Upper lobe of left lung (tissue), 6 donors: ENCODE measurements around the gene HMCES. TPM values are rescaled to one million over a fixed set of nuclear protein-coding genes. Genes with fewer than 3 reads are reported as not detected.

Experiments used
- ATAC-seq, 2 donors: fragments of 200-7000 bp; cut with Tn5 transposase; one replicate each; pipeline ENCODE4 v1.9.1; 2022; ENCODE audit warnings: mild to moderate bottlenecking in 2 of 2, moderate library complexity in 2 of 2; ENCODE audit not compliant: low FRiP score in 2 of 2
- DNase-seq, 2 donors: peaks; one replicate each; pipeline ENCODE4 v3.0.0-alpha.2; 2019 to 2020
- H3K27ac ChIP-seq, 4 donors: fragments of 200-600 bp; sonication (generic); one replicate each; pipeline ENCODE4 v1.5.1; 2016 to 2019
- H3K27me3 ChIP-seq, 4 donors: fragments of 200-600 bp; sonication (generic); one replicate each; pipeline ENCODE4 v1.5.1; 2017 to 2019
- H3K36me3 ChIP-seq, 4 donors: fragments of 200-600 bp; sonication (generic); one replicate each; pipeline ENCODE4 v1.5.1; 2016 to 2019
- H3K4me1 ChIP-seq, 4 donors: fragments of 200-600 bp; sonication (generic); one replicate each; pipeline ENCODE4 v1.5.1; 2018 to 2019
- H3K4me3 ChIP-seq, 4 donors: fragments of 200-600 bp; sonication (generic); one replicate each; pipeline ENCODE4 v1.5.1; 2017 to 2019; ENCODE audit warnings: mild to moderate bottlenecking in 2 of 4, moderate library complexity in 1 of 4
- H3K9me3 ChIP-seq, 4 donors: fragments of 200-600 bp; sonication (generic); one replicate each; pipeline ENCODE4 v1.5.1; 2018 to 2019
- CTCF ChIP-seq, 6 experiments: fragments of 450-650 bp in 4 of 6; fragments of 200-600 bp in 2 of 6; sonication (generic) in 2 of 6; IDR thresholded peaks; one replicate each; pipeline ENCODE4 v1.5.1; 2016 to 2019; ENCODE audit warnings: antibody characterized with exemption in 6 of 6
- EP300 ChIP-seq, 4 donors: sonication (generic); formaldehyde crosslinking; IDR thresholded peaks; one replicate each; pipeline ENCODE4 v1.5.1; 2017; ENCODE audit warnings: antibody characterized with exemption in 4 of 4, control low read depth in 2 of 4
- POLR2A ChIP-seq, 4 donors: fragments of 450-650 bp; IDR thresholded peaks; one replicate each; pipeline ENCODE4 v1.5.1; 2016 to 2017; ENCODE audit warnings: antibody characterized with exemption in 4 of 4, mild to moderate bottlenecking in 2 of 4
- POLR2AphosphoS5 ChIP-seq, 2 donors: sonication (generic); formaldehyde crosslinking; IDR thresholded peaks; one replicate each; pipeline ENCODE4 v1.5.1; 2017; ENCODE audit warnings: antibody characterized with exemption in 2 of 2
- WGBS, 2 donors: methylation state at CpG; one replicate each; pipeline ENCODE4 v1.1.5; 2017 to 2018; 5-methylcytosine and 5-hydroxymethylcytosine counted together
- total RNA-seq, 6 donors: library from RNA; depleted of rRNA in 4 of 6; stranded (reverse); fragments of >200 nt in 4 of 6; gene quantifications; one replicate each; pipeline versions ENCODE4 v1.1.0 to v1.2.1, GENCODE V29; 2016 to 2021
- donor health status: DM: no; HTN: no; CAD: no; lungs with moderate emphysema.
- donor health status: DM: no; HTN: yes; CAD: no; lungs with severe emphysema.

The HMCES gene
- total RNA-seq, 6 donors from 2014 or later: 27.0 to 38.0 (median 31.1) TPM

GRCh38 chr3:129280183-129280582 lies 1.5 kb downstream of the HMCES start:
- Histone ChIP-seq H3K4me3 (peak overlapping the region in 3 of 4 donors; percentile 74 to 81 (median 77)), H3K27ac (peak overlapping the region in 2 of 4 donors; percentile 94 to 95)
- no peak for DNase-seq

GRCh38 chr3:129281726-129282125 lies 3.1 kb downstream of the HMCES start:
- no peak for ATAC-seq
- H3K9me3 ChIP-seq: no peaks in the 10 kb centered on the region
- no peak overlapping the region for H3K4me3 ChIP-seq
- no peaks in the 10 kb centered on the region for H3K27me3 ChIP-seq
- no peak overlapping the region for H3K27ac ChIP-seq
- H3K36me3 ChIP-seq: peaks cover 0 to 20% (median 4%) of the 10 kb centered on the region in 4 donors
- peaks cover 21 to 29% (median 24%) of the 10 kb centered on the region in 4 donors for H3K4me1 ChIP-seq
- 79 to 80% methylated on average over 5 of the region's 5 CpGs for WGBS, 2 donors
- TF ChIP-seq EP300 (IDR thresholded peaks at IDR 0.05) (no peak), POLR2A (IDR thresholded peaks at IDR 0.05) (no peak), CTCF (IDR thresholded peaks at IDR 0.05) (no peak), POLR2AphosphoS5 (IDR thresholded peaks at IDR 0.05) (no peak)
- DNase-seq: no peak

More at GRCh38 chr3:129280183-129280582, 1.5 kb downstream of the HMCES start:
- H3K9me3 ChIP-seq: no peaks in the 10 kb centered on the region
- WGBS, 2 donors: 90% methylated on average over 2 of the region's 2 CpGs
- peaks cover 21 to 29% (median 24%) of the 10 kb centered on the region in 4 donors for H3K4me1 ChIP-seq
- TF ChIP-seq POLR2A (IDR thresholded peaks at IDR 0.05) (no peak), POLR2AphosphoS5 (IDR thresholded peaks at IDR 0.05) (no peak), EP300 (IDR thresholded peaks at IDR 0.05) (no peak), CTCF (IDR thresholded peaks at IDR 0.05) (no peak)
- H3K36me3 ChIP-seq: peaks cover 4 to 35% (median 12%) of the 10 kb centered on the region in 4 donors
- no peak for ATAC-seq
- no peaks in the 10 kb centered on the region for H3K27me3 ChIP-seq

GRCh38 chr3:129282727-129283327 lies 4.2 kb downstream of the HMCES start:
- ATAC-seq: no peak
- WGBS, 2 donors: 61 to 66% methylated on average over 6 of the region's 6 CpGs
- no peaks in the 10 kb centered on the region for H3K27me3 ChIP-seq
- DNase-seq: no peak
- H3K36me3 ChIP-seq: peaks cover 0 to 15% (median 3%) of the 10 kb centered on the region in 4 donors
- no peak overlapping the region for H3K27ac ChIP-seq
- no peaks in the 10 kb centered on the region for H3K9me3 ChIP-seq
- TF ChIP-seq CTCF (IDR thresholded peaks at IDR 0.05): no peak
- TF ChIP-seq POLR2AphosphoS5 (IDR thresholded peaks at IDR 0.05): no peak
- TF ChIP-seq POLR2A (IDR thresholded peaks at IDR 0.05): no peak
- no peak for TF ChIP-seq EP300 (IDR thresholded peaks at IDR 0.05)
- H3K4me1 ChIP-seq: peaks cover 18 to 26% (median 19%) of the 10 kb centered on the region in 4 donors
- no peak overlapping the region for H3K4me3 ChIP-seq

GRCh38 chr3:129286081-129286480 lies 7.4 kb downstream of the HMCES start:
- 94 to 97% methylated on average over 2 of the region's 2 CpGs for WGBS, 2 donors
- no peak overlapping the region for H3K4me3 ChIP-seq
- peaks cover 0 to 5% (median 3%) of the 10 kb centered on the region in 4 donors for H3K4me1 ChIP-seq
- no peaks in the 10 kb centered on the region for H3K9me3 ChIP-seq
- no peak for ATAC-seq
- no peak overlapping the region for H3K27ac ChIP-seq
- DNase-seq: no peak
- TF ChIP-seq POLR2A (IDR thresholded peaks at IDR 0.05) (no peak), CTCF (IDR thresholded peaks at IDR 0.05) (no peak), EP300 (IDR thresholded peaks at IDR 0.05) (no peak), POLR2AphosphoS5 (IDR thresholded peaks at IDR 0.05) (no peak)
- H3K36me3 ChIP-seq: peaks cover 7 to 35% (median 20%) of the 10 kb centered on the region in 4 donors
- no peaks in the 10 kb centered on the region for H3K27me3 ChIP-seq

GRCh38 chr3:129288446-129288845 lies 9.8 kb downstream of the HMCES start:
- Histone ChIP-seq H3K9me3 (no peaks in the 10 kb centered on the region), H3K36me3 (peaks cover 8 to 55% (median 30%) of the 10 kb centered on the region in 4 donors), H3K4me1 (no peaks in the 10 kb centered on the region), H3K27me3 (no peaks in the 10 kb centered on the region), H3K4me3 (no peak overlapping the region), H3K27ac (no peak overlapping the region)
- 92 to 95% methylated on average over 3 of the region's 3 CpGs for WGBS, 2 donors
- ATAC-seq (no peak), DNase-seq (no peak)
- no peak for TF ChIP-seq POLR2AphosphoS5 (IDR thresholded peaks at IDR 0.05)
- no peak for TF ChIP-seq CTCF (IDR thresholded peaks at IDR 0.05)
- TF ChIP-seq POLR2A (IDR thresholded peaks at IDR 0.05): no peak
- no peak for TF ChIP-seq EP300 (IDR thresholded peaks at IDR 0.05)
